Prostate gland (tissue), 2 donors: ENCODE measurements around the gene TAS1R1. TPM values are rescaled to one million over a fixed set of nuclear protein-coding genes. Genes with fewer than 3 reads are reported as not detected.

Source experiments
- DNase-seq: peaks from one replicate; pipeline ENCODE4 v3.0.0-alpha.2; 2019; ENCODE audit warnings: low spot score
- H3K27ac ChIP-seq, 2 donors: fragments of 200-600 bp; sonication (generic); 2 replicates each; pipeline ENCODE4 v1.5.1; 2017 to 2019
- H3K27me3 ChIP-seq: fragments of 200-600 bp; sonication (generic); replicated peaks from 2 replicates; pipeline ENCODE4 v1.5.1; 2019; ENCODE audit not compliant: insufficient read depth
- H3K36me3 ChIP-seq, 2 donors: fragments of 200-600 bp; sonication (generic); 1 replicate in 1 of 2; 2 replicates in 1 of 2; pipeline versions ENCODE4 v1.5.1 to v1.8.1; 2017 to 2019
- H3K4me1 ChIP-seq: fragments of 200-600 bp; sonication (generic); replicated peaks from 2 replicates; pipeline ENCODE4 v1.5.1; 2019
- H3K4me3 ChIP-seq, 2 donors: fragments of 200-600 bp; sonication (generic); 2 replicates each; pipeline ENCODE4 v1.5.1; 2017 to 2019
- H3K9me3 ChIP-seq: fragments of 200-600 bp; sonication (generic); 2 replicates; pipeline ENCODE4 v1.5.1; 2017
- CTCF ChIP-seq, 4 experiments: fragments of 200-600 bp in 2 of 4; fragments of 450-650 bp in 2 of 4; sonication (generic) in 2 of 4; IDR thresholded peaks; 1 replicate in 3 of 4; 2 replicates in 1 of 4; pipeline ENCODE4 v1.5.1; 2016 to 2019; ENCODE audit warnings: antibody characterized with exemption in 4 of 4, mild to moderate bottlenecking in 2 of 4, moderate library complexity in 2 of 4
- POLR2A ChIP-seq: fragments of 450-650 bp; IDR thresholded peaks from one replicate; pipeline ENCODE4 v1.6.1; 2016; ENCODE audit warnings: antibody characterized with exemption, mild to moderate bottlenecking
- POLR2AphosphoS5 ChIP-seq: sonication (generic); formaldehyde crosslinking; IDR thresholded peaks from one replicate; pipeline ENCODE4 v1.6.1; 2017; ENCODE audit warnings: antibody characterized with exemption
- WGBS: methylation state at CpG from one replicate; pipeline ENCODE4 v1.1.5; 2018; 5-methylcytosine and 5-hydroxymethylcytosine counted together
- intact Hi-C: fragments of 100-400 bp; cut with DNase I; formaldehyde crosslinking; loops from one replicate; pipeline ENCODE4 v1.14.2; 2022
- total RNA-seq, 2 donors: library from RNA; depleted of rRNA; stranded (reverse); fragments of >200 nt; gene quantifications; one replicate each; pipeline ENCODE4 v1.1.0, GENCODE V29; 2016

Gene TAS1R1
- total RNA-seq, 2 donors from 2014 or later: 1.5 TPM; not detected in 1

DNA sequence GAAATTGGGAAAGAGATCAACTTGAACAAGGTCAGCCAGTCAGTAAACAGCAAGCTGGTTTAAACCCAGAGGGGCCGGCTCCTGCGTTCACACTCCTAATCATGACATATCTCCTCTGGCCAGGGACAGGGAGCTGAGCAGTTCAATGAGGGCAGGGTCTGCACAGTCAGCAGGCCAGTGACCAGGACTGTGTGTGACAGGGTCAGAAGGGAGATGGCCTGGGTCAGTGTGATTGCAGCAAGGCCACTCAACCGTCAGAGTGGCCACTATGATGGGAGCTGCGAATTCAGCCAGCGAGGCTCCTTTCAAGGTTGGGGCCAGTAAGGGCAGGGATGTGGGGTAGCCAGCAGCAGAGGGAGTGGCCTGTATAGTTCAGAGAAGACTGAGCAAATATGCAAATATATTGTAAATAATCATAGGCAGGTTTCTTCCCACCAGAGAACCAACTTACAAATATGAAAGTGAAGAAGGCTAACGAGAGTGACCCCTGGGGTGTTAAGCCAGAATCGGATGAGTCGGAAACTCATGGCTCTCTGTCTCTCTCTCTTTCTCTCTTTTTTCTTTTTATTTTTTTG is 20.8 kb upstream of the TAS1R1 start:
- Histone ChIP-seq H3K27me3 (no peaks in the 10 kb centered on the region), H3K9me3 (no peaks in the 10 kb centered on the region), H3K36me3 (peaks cover 14 to 29% of the 10 kb centered on the region in 2 donors), H3K27ac (no peak overlapping the region), H3K4me3 (no peak overlapping the region), H3K4me1 (no peaks in the 10 kb centered on the region)
- intact Hi-C loops: no loop called here
- DNase-seq: no peak
- 89% methylated on average over 8 of the region's 8 CpGs for WGBS
- TF ChIP-seq POLR2A (no peak), CTCF (IDR thresholded peaks at IDR 0.05) (no peak), POLR2AphosphoS5 (no peak)

DNA sequence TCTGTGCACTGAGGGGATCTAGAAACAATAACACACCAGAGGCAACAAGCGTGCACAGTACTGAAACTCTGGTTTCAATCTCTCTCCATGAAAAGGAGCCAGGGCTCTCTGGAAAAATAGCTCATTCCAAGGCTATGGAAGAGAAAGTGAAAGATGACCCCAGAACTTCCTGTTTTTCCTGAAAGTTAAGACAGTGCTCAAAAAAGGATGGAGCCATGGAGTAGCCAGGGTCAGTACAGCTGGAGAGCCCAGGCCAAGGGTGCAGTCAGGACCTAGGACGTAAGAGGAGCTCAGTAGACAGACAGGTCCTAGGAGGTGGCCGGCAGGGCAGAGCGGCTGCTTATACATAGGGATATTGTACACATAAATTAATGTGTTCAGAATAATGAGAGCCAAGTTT is 19.9 kb upstream of the TAS1R1 start:
- 92% methylated on average over 4 of the region's 4 CpGs for WGBS
- H3K4me3 ChIP-seq: no peak overlapping the region
- H3K36me3 ChIP-seq: peaks cover 14 to 28% of the 10 kb centered on the region in 2 donors
- no peaks in the 10 kb centered on the region for H3K27me3 ChIP-seq
- no peaks in the 10 kb centered on the region for H3K4me1 ChIP-seq
- H3K9me3 ChIP-seq: no peaks in the 10 kb centered on the region
- TF ChIP-seq CTCF (IDR thresholded peaks at IDR 0.05) (no peak), POLR2A (no peak), POLR2AphosphoS5 (no peak)
- no peak overlapping the region for H3K27ac ChIP-seq
- no peak for DNase-seq
- intact Hi-C loops: no loop called here

GRCh38 chr1:6536291-6536690 is 18.8 kb upstream of the TAS1R1 start:
- Histone ChIP-seq H3K36me3 (peaks cover 14 to 18% of the 10 kb centered on the region in 2 donors), H3K27me3 (no peaks in the 10 kb centered on the region), H3K4me3 (no peak overlapping the region), H3K9me3 (no peaks in the 10 kb centered on the region), H3K27ac (no peak overlapping the region), H3K4me1 (no peaks in the 10 kb centered on the region)
- DNase-seq: no peak
- WGBS: 73% methylated on average over 5 of the region's 5 CpGs
- intact Hi-C loops: no loop called here
- TF ChIP-seq POLR2A (no peak), POLR2AphosphoS5 (no peak), CTCF (IDR thresholded peaks at IDR 0.05) (no peak)

- intact Hi-C loops: no loop called here
- Histone ChIP-seq H3K27ac (no peak overlapping the region), H3K9me3 (no peaks in the 10 kb centered on the region), H3K27me3 (no peaks in the 10 kb centered on the region), H3K4me1 (no peaks in the 10 kb centered on the region), H3K36me3 (no peaks in the 10 kb centered on the region), H3K4me3 (no peak overlapping the region)
- no peak for TF ChIP-seq POLR2AphosphoS5
- TF ChIP-seq CTCF (IDR thresholded peaks at IDR 0.05): no peak
- no peak for TF ChIP-seq POLR2A
- no peak for DNase-seq
- WGBS: 58% methylated on average over 3 of the region's 3 CpGs
Observed at GRCh38 chr1:6538956-6539355, 16.2 kb upstream of the TAS1R1 start.

GRCh38 chr1:6544831-6545230 is 10.3 kb upstream of the TAS1R1 start:
- Histone ChIP-seq H3K4me3 (no peak overlapping the region), H3K36me3 (no peaks in the 10 kb centered on the region), H3K4me1 (no peaks in the 10 kb centered on the region), H3K9me3 (no peaks in the 10 kb centered on the region), H3K27me3 (no peaks in the 10 kb centered on the region), H3K27ac (no peak overlapping the region)
- TF ChIP-seq CTCF (IDR thresholded peaks at IDR 0.05) (no peak), POLR2A (no peak), POLR2AphosphoS5 (no peak)
- 90% methylated on average over 3 of the region's 3 CpGs for WGBS
- intact Hi-C loops: no loop called here
- no peak for DNase-seq
